Lung (tissue), 12 donors: ENCODE results near the gene THRB. TPM values are rescaled to one million over a fixed set of nuclear protein-coding genes. Genes with fewer than 3 reads are reported as not detected.

Source experiments
- ATAC-seq: fragments of 200-7000 bp; cut with Tn5 transposase; one replicate; pipeline ENCODE4 v1.9.1; 2020; ENCODE audit warnings: moderate number of reproducible peaks; ENCODE audit not compliant: insufficient read depth, low FRiP score
- DNase-seq, 3 donors: peaks; one replicate each; pipeline ENCODE4 v3.0.0-alpha.2; 2013 to 2017
- H3K27ac ChIP-seq, 2 donors: one replicate each; pipeline ENCODE4 v1.5.1; 2013; ENCODE audit warnings: mild to moderate bottlenecking in 2 of 2, moderate library complexity in 2 of 2, control low read depth in 1 of 2, inconsistent platforms in 1 of 2, low read depth in 1 of 2, low read length in 1 of 2
- H3K27me3 ChIP-seq, 3 donors: one replicate each; pipeline ENCODE4 v1.5.1; 2013; ENCODE audit warnings: low read length in 2 of 3; ENCODE audit not compliant: control insufficient read depth in 3 of 3, insufficient read depth in 3 of 3
- H3K36me3 ChIP-seq, 4 donors: one replicate each; pipeline ENCODE4 v1.5.1; 2013; ENCODE audit warnings: low read length in 4 of 4, mild to moderate bottlenecking in 1 of 4, moderate library complexity in 1 of 4; ENCODE audit not compliant: control insufficient read depth in 4 of 4, insufficient read depth in 4 of 4
- H3K4me1 ChIP-seq, 5 donors: one replicate each; pipeline ENCODE4 v1.5.1; 2013; ENCODE audit warnings: low read length in 5 of 5, mild to moderate bottlenecking in 2 of 5, moderate library complexity in 1 of 5; ENCODE audit not compliant: control insufficient read depth in 5 of 5, insufficient read depth in 5 of 5
- H3K4me3 ChIP-seq: one replicate; pipeline ENCODE4 v1.5.1; 2013; ENCODE audit warnings: mild to moderate bottlenecking, control low read depth, moderate library complexity
- H3K9ac ChIP-seq, 2 donors: one replicate each; pipeline ENCODE4 v1.5.1; 2013; ENCODE audit warnings: low read length in 2 of 2, control low read depth in 1 of 2; ENCODE audit not compliant: insufficient read depth in 1 of 2
- H3K9me3 ChIP-seq, 4 donors: one replicate each; pipeline ENCODE4 v1.5.1; 2013; ENCODE audit warnings: low read length in 3 of 4, mild to moderate bottlenecking in 1 of 4, moderate library complexity in 1 of 4; ENCODE audit not compliant: control insufficient read depth in 4 of 4, insufficient read depth in 3 of 4
- CTCF ChIP-seq: IDR thresholded peaks from 2 replicates; pipeline ENCODE4 v1.5.1; 2012; ENCODE audit warnings: mild to moderate bottlenecking; ENCODE audit errors: control extremely low read depth, extremely low read depth
- WGBS, 2 donors: extraction: QIAGEN DNeasy Blood & Tissue Kit; methylation state at CpG; one replicate each; pipeline ENCODE4 v1.1.7; 2013; 5-methylcytosine and 5-hydroxymethylcytosine counted together
- polyA plus RNA-seq, 2 donors: library from polyadenylated mRNA; stranded (reverse); fragments of 200-250 nt; gene quantifications; one replicate each; pipeline ENCODE4 v1.2.1, GENCODE V29; 2013
- total RNA-seq, 2 donors: library from RNA; depleted of rRNA in 1 of 2; stranded (reverse); fragments of >200 nt in 1 of 2; gene quantifications; one replicate each; pipeline ENCODE4 v1.2.1, GENCODE V29; 2014 to 2021
- donor health status: control.
- donor health status: control.
- donor health status: Bipolar disorder and iron deficiency.
- donor health status: healthy.
- donor health status: DM: yes; HTN: yes; CAD: no.

Gene THRB
- total and polyA plus RNA-seq, 4 donors, result 2.1 to 23.5 (median 6.1) TPM

- ATAC-seq (no peak), DNase-seq (no peak)
- no peak for TF ChIP-seq CTCF
- Histone ChIP-seq H3K9ac (no peak overlapping the region), H3K36me3 (peaks cover 0 to 1% (median 0%) of the 10 kb centered on the region in 4 donors), H3K27ac (no peak overlapping the region), H3K9me3 (no peaks in the 10 kb centered on the region), H3K4me3 (no peak overlapping the region), H3K4me1 (peaks cover 0 to 24% (median 2%) of the 10 kb centered on the region in 5 donors), H3K27me3 (no peaks in the 10 kb centered on the region)
- 64 to 79% methylated on average over 3 of the region's 3 CpGs for WGBS, 2 donors
These were observed 10.8 kb downstream of the THRB start for GRCh38 chr3:24483873-24484272.

GRCh38 chr3:24482096-24482705 lies 12.4 kb downstream of the THRB start:
- Histone ChIP-seq H3K36me3 (peaks cover 0 to 1% (median 0%) of the 10 kb centered on the region in 4 donors), H3K27ac (no peak overlapping the region), H3K9ac (no peak overlapping the region), H3K27me3 (no peaks in the 10 kb centered on the region), H3K4me1 (peaks cover 0 to 22% (median 4%) of the 10 kb centered on the region in 5 donors), H3K4me3 (no peak overlapping the region), H3K9me3 (no peaks in the 10 kb centered on the region)
- 95 to 96% methylated on average over 3 of the region's 3 CpGs for WGBS, 2 donors
- ATAC-seq (no peak), DNase-seq (no peak)
- TF ChIP-seq CTCF, result no peak

DNA sequence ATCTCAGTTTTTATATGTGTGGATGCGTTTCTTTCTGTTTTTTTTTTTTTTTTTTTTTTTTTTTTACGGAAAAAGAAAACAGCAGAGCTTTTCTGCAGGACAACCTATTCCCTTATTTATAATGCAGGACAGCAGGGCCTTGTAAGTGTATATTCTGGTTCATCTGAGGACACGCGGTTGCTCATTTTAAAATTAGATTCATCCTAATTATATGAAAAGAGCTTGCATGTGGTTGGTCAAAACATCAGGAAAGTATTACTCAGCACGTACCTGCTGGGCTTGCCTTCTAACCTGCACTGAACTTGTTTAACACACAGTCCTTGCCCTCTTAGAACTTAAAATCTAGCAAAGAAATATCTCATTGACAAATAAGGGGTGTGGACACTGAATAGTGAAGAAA lies 13.5 kb downstream of the THRB start:
- peak overlapping the region in 1 of 2 donors; percentile 2 for H3K27ac ChIP-seq
- peaks cover 0 to 1% (median 0%) of the 10 kb centered on the region in 4 donors for H3K36me3 ChIP-seq

More for the DNA sequence above, 13.5 kb downstream of the THRB start:
- DNase-seq (no peak), ATAC-seq (no peak)
- H3K27me3 ChIP-seq, result no peaks in the 10 kb centered on the region
- H3K9ac ChIP-seq, result no peak overlapping the region
- TF ChIP-seq CTCF, result no peak
- 83 to 84% methylated on average over 5 of the region's 5 CpGs for WGBS, 2 donors
- H3K4me3 ChIP-seq, result no peak overlapping the region
- H3K9me3 ChIP-seq, result no peaks in the 10 kb centered on the region
- H3K4me1 ChIP-seq, result peaks cover 0 to 22% (median 4%) of the 10 kb centered on the region in 5 donors
